Testis (tissue), 2 donors: Measurements from ENCODE around the gene COL6A5.

Experiments used
- POLR2A ChIP-seq: fragments of 450-650 bp; IDR thresholded peaks from one replicate; pipeline ENCODE4 v1.6.1; 2017; ENCODE audit warnings: antibody characterized with exemption, mild to moderate bottlenecking, moderate library complexity
- TF ChIP-seq, protein P1 (sequence below), 3 experiments: fragments of 450-650 bp in 2 of 3; fragments of 200-600 bp in 1 of 3; sonication (generic) in 1 of 3; IDR thresholded peaks; one replicate each; pipeline ENCODE4 v1.5.1; 2016 to 2019; ENCODE audit warnings: antibody characterized with exemption in 3 of 3, mild to moderate bottlenecking in 2 of 3, moderate library complexity in 1 of 3

DNA sequence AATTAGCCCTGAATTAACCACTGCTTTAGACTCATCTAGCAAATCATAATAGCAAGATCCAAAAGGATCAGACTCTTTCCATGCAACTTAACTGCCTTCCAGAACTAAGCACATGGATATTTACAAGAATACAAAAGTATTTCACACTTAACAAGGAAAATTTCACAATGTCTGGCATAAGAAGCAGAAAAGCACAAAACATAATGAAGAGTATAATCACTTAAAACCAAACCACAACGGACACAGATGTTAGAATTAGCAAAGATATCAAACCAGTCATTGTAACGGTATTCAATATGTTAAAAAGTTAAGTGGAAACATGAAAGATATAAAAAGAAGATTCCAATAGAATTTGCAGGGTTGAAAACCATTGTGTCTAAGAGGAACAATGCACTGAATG lies 120.0 kb downstream of the COL6A5 start:
- TF ChIP-seq, protein P1, sequence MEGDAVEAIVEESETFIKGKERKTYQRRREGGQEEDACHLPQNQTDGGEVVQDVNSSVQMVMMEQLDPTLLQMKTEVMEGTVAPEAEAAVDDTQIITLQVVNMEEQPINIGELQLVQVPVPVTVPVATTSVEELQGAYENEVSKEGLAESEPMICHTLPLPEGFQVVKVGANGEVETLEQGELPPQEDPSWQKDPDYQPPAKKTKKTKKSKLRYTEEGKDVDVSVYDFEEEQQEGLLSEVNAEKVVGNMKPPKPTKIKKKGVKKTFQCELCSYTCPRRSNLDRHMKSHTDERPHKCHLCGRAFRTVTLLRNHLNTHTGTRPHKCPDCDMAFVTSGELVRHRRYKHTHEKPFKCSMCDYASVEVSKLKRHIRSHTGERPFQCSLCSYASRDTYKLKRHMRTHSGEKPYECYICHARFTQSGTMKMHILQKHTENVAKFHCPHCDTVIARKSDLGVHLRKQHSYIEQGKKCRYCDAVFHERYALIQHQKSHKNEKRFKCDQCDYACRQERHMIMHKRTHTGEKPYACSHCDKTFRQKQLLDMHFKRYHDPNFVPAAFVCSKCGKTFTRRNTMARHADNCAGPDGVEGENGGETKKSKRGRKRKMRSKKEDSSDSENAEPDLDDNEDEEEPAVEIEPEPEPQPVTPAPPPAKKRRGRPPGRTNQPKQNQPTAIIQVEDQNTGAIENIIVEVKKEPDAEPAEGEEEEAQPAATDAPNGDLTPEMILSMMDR (IDR thresholded peaks at IDR 0.05) = no peak
- TF ChIP-seq POLR2A = no peak
